Astrocyte of the cerebellum (primary cell): ENCODE data around the gene ZMYND8.

ENCODE experiments used
- DNase-seq: peaks from one replicate; pipeline ENCODE4 v3.0.0-alpha.2; 2011; ENCODE audit warnings: low read depth
- H3K4me3 ChIP-seq: 2 replicates; pipeline ENCODE4 v1.5.1; 2011; ENCODE audit warnings: mild to moderate bottlenecking, low read depth, low read length, moderate library complexity
- CTCF ChIP-seq: IDR thresholded peaks from 2 replicates; pipeline ENCODE4 v1.5.1; 2012; ENCODE audit warnings: low read length, low read depth, moderate library complexity, mild to moderate bottlenecking; ENCODE audit errors: missing control alignments
- in situ Hi-C: cut with HindIII; loops from 2 replicates; pipeline ENCODE4 v1.10.0; 2017; ENCODE audit warnings: low sequenced_read_pairs

The ZMYND8 gene

GRCh38 chr20:47352332-47353238 is 3.9 kb downstream of the ZMYND8 start:
- in situ Hi-C loops = loop anchor here (5.0 to 25.0 kb wide), 2 partner anchors 80 to 260 kb away; no protein-coding TSS in a partner anchor
- no peak for DNase-seq
- TF ChIP-seq CTCF = no peak
- H3K4me3 ChIP-seq = peak overlapping the region; percentile 34

- peak overlapping the region; percentile 34 for H3K4me3 ChIP-seq
- in situ Hi-C loops = loop anchor here (5.0 to 25.0 kb wide), 2 partner anchors 79 to 261 kb away; no protein-coding TSS in a partner anchor
- no peak for TF ChIP-seq CTCF
- no peak for DNase-seq
Observed at GRCh38 chr20:47351643-47352331, 4.7 kb downstream of the ZMYND8 start.

GRCh38 chr20:47350691-47351545 is 5.6 kb downstream of the ZMYND8 start:
- peak overlapping the region; percentile 6 for H3K4me3 ChIP-seq

GRCh38 chr20:47350181-47350550 is 6.3 kb downstream of the ZMYND8 start:
- no peak for TF ChIP-seq CTCF
- DNase-seq = no peak
- no peak overlapping the region for H3K4me3 ChIP-seq
- in situ Hi-C loops = loop anchor here (5.0 to 25.0 kb wide), 2 partner anchors 78 to 262 kb away; no protein-coding TSS in a partner anchor

More at GRCh38 chr20:47350691-47351545, 5.6 kb downstream of the ZMYND8 start:
- DNase-seq = no peak
- in situ Hi-C loops = loop anchor here (5.0 to 25.0 kb wide), 2 partner anchors 79 to 261 kb away; no protein-coding TSS in a partner anchor
- no peak for TF ChIP-seq CTCF

GRCh38 chr20:47349365-47350180 is 6.9 kb downstream of the ZMYND8 start:
- no peak for TF ChIP-seq CTCF
- H3K4me3 ChIP-seq = no peak overlapping the region
- in situ Hi-C loops = loop anchor here (5.0 to 25.0 kb wide), 2 partner anchors 77 to 263 kb away; no protein-coding TSS in a partner anchor
- DNase-seq = peak; percentile 75
